K562 (cell line): ENCODE data around the gene AKAP13.

Experiments used
- POLR2A ChIP-seq: fragments of 450-650 bp; conservative IDR thresholded peaks from 2 replicates; pipeline ENCODE4 v1.6.1; 2016
- REST ChIP-seq, 2 experiments: fragments of 450-650 bp; formaldehyde crosslinking in 1 of 2; IDR thresholded peaks; 2 replicates each; pipeline versions ENCODE4 v1.4.0 to v1.6.1; 2014 to 2020; ENCODE audit warnings: mild to moderate bottlenecking in 2 of 2, borderline replicate concordance in 1 of 2, low read depth in 1 of 2
- TF ChIP-seq, protein P1 (sequence below), 2 experiments: fragments of 450-650 bp in 1 of 2; sonication (generic) in 1 of 2; formaldehyde crosslinking; conservative IDR thresholded peaks; 2 replicates each; pipeline versions ENCODE4 v1.4.0 to v1.8.1; 2020 to 2022; ENCODE audit warnings: mild to moderate bottlenecking in 1 of 2, missing genetic modification reagents in 1 of 2

GRCh38 chr15:85514413-85514812 lies 134.0 kb downstream of the AKAP13 start:
- TF ChIP-seq, protein P1, sequence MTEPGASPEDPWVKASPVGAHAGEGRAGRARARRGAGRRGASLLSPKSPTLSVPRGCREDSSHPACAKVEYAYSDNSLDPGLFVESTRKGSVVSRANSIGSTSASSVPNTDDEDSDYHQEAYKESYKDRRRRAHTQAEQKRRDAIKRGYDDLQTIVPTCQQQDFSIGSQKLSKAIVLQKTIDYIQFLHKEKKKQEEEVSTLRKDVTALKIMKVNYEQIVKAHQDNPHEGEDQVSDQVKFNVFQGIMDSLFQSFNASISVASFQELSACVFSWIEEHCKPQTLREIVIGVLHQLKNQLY (CRISPR knock-in tag; conservative IDR thresholded peaks at IDR 0.05) = no peak
- TF ChIP-seq POLR2A = no peak
- no peak for TF ChIP-seq REST (IDR thresholded peaks at IDR 0.05; ENCODE audit: borderline replicate concordance)
- no peak for TF ChIP-seq REST (CRISPR knock-in tag; IDR thresholded peaks at IDR 0.05; ENCODE audit: low read depth)
